NCI-H526 treated with DMSO at 0.1 percent for 48 hours (cell line): Measurements from ENCODE around the gene MOAP1.
"Not testable (repeated sequence)": the region's sequence is repeated elsewhere in the genome, so short reads cannot be mapped to it uniquely, and the experiment has no call there.

Source experiments
- DNase-seq: peaks from one replicate; lab custom pipeline; 2025; lab: John Stamatoyannopoulos, UW

The MOAP1 gene

DNA sequence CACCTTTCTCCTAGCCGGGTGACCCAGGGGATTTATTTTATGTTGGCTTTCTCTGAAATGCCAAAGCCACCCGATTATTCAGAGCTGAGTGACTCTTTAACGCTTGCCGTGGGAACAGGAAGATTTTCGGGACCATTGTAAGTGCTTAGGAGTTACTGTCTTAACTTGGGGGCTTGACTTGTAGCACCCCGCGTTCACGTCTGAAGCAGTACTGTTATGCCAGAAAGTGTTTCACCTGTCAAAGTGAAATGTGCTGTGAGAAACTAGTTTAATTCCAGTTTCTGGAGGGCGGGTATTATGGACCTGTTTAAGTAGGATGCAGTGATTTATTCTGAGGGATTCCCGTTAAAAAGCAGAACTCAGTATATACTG is 638 bp upstream of the MOAP1 start:
- DNase-seq, result no peak

DNA sequence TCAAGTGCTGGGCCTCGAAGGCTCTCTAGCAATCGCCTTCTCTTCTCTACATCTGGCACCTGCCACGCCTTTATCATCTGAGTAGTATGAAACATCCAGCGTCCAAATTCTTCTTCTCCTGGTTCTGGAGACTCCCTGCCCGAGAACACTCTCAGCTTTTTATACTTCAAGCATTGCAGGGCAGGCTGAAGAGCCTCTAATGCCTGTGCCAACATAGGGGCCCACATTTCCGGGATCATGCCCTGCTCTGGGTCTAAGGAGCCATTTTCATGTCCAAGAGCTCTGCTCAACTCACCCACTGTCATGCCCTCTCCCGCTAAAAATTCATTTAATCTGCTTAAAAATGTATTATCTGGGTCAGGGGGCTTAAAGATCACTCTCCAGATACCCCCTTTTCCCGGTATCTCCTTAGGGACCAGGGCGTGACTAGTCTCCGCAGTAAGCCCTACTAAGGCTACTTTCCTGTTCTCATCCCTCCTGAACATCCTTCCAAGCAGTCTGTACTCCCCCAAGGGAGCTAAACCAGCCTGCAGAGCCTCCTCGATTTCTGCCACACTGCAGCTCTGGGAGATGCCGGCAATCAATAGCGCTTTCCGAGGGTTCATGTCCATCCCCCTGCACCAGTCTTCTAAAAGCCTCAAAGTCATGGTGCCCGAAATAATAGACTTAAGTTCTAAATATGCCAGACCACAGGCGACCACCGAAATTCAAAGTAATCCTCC is 940 bp downstream of the MOAP1 start:
- no peak for DNase-seq

DNA sequence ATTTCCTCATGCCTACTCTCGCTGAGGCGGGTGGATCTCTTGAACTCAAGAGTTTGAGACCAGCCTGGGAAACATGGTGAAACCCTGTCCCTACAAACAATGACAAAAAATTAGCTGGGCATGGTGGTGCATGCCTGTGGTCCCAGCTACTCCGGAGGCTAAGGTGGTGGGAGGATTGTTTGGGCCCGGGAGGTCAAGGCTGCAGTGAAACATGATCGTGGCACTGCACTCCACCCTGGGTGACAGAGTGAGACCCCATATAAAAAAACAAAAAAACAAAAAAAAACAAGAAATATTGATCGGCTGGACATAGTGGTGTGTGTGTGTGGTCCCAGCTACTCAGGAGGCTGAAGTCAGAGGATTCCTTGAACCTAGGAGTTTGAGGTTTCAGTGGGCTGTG is 9.2 kb downstream of the MOAP1 start:
- DNase-seq, result no peak

DNA sequence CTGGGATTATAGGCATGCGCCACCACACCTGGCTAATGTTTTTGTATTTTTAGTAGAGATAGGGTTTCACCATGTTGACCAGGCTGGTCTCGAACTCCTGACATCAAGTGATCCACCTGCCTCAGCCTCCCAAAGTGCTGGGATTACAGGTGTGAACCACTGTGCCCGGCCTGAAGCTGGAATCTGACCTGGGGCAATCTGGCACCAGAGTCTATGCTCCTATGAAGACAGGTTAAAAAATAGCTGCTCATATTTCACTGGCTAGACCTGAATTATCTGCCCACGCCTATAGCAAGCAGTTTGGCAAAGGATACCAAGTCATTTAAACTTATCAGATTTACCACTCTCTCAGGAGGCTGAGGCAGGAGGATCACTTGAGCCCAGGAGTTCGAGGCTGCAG is 10.0 kb downstream of the MOAP1 start:
- DNase-seq, result not testable (repeated sequence)

- DNase-seq, result no peak
Measured at GRCh38 chr14:93173943-93174395, 10.7 kb downstream of the MOAP1 start.

DNA sequence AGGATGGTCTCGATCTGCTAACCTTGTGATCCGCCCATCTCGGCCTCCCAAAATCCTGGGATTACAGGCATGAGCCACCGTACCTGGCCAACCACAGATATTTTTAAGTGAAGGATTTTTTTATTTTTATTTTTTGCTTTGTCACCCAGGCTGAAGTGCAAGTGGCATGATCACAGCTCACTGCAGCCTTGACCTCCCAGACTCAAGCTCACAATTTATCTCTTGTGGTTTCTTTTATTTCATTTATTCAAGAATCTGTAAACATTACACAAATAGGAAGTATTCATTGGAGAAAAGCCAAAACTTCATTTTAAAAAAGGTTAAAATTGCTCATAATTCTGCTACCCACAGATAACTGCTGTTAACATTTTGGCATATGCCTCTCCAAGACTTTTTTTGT is 13.3 kb downstream of the MOAP1 start:
- no peak for DNase-seq

- DNase-seq, result not testable (repeated sequence)
Measured at GRCh38 chr14:93170141-93170540, 14.6 kb downstream of the MOAP1 start.

DNA sequence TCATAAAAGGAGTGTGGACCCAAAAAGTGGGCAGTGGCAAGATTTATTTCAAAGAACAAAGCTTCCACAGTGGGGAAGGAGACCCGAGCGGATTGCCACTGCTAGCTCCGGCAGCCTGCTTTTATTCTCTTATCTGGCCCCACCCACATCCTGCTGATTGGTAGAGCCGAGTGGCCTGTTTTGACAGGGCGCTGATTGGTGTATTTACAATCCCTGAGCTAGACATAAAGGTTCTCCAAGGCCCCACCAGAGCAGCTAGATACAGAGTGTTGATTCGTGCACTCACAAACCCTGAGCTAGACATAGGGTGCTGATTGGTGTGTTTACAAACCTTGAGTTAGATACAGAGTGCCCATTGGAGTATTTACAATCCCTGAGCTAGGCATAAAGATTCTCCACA is 15.1 kb downstream of the MOAP1 start:
- not testable (repeated sequence) for DNase-seq

DNA sequence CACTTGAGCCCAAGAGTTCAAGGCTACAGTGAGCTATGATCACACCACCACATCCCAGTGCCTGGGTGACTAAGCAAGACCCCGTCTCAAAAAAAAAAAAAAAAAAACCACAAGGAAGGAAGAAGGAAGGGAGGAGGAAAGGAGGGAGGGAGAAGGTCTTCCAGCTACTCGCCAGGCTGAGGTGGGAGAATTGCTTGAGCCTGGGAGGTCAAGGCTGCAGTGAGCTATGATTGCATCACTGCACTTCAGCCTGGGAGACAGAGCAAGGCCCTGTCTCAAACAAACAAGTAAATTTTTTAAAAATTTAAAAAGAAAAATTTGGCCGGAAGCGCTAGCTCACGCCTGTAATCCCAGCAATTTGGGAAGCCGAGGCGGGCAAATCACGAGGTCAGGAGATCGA is 16.1 kb downstream of the MOAP1 start:
- DNase-seq, result not testable (repeated sequence)

GRCh38 chr14:93165271-93166265 is 19.1 kb downstream of the MOAP1 start:
- not testable (repeated sequence) for DNase-seq

- no peak for DNase-seq
Measured at GRCh38 chr14:93163564-93163963, 21.1 kb downstream of the MOAP1 start.

DNA sequence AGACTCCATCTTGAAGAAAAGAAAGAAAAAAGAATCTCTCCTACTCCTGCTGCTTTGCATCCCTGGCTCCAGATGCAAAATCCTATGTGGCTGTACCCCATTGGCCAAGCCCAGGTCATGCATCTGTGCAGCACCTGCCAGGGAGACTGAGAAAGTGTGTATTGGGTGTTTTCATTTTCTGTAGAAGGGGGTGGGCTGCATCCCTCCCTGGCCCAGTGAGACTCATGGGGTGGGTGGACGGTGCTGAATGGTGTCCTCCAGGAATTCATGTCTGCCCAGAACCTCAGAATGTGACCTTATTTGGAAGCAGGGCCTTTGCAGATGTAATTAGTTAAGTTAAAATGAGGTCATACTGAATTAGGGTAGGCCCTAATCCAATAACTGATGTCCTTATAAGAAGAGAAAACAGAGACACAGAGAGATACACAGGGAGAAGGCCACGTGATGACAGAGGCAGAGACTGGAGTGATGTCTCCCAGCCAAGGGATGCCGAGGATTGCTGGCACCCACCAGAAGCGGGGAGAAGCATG is 23.2 kb downstream of the MOAP1 start:
- DNase-seq, result no peak

DNA sequence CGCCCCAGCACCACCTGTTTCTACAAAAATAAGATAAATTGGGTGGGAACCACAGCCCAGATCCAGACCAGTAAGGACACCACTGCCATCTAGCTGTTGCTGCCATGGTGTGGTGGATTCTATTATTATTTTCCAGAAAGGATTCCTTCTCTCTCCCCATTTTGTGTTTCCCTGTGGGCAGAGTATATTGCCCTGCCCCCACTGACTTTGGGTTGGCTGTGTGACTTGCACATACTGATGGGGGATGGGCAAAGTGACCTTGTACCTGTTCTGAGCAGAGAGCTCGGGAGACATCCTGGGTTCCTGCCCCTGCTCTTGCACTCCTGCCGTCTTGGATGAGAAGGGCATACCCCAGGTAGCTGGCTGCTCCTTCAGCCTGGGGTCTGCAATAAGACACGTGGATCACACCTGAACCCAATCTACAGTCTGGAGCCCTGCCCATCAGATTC is 24.3 kb downstream of the MOAP1 start:
- DNase-seq, result no peak

GRCh38 chr14:93159625-93160352 is 24.9 kb downstream of the MOAP1 start:
- not testable (repeated sequence) for DNase-seq

- not testable (repeated sequence) for DNase-seq
Measured at GRCh38 chr14:93158349-93158748, 26.3 kb downstream of the MOAP1 start.

DNA sequence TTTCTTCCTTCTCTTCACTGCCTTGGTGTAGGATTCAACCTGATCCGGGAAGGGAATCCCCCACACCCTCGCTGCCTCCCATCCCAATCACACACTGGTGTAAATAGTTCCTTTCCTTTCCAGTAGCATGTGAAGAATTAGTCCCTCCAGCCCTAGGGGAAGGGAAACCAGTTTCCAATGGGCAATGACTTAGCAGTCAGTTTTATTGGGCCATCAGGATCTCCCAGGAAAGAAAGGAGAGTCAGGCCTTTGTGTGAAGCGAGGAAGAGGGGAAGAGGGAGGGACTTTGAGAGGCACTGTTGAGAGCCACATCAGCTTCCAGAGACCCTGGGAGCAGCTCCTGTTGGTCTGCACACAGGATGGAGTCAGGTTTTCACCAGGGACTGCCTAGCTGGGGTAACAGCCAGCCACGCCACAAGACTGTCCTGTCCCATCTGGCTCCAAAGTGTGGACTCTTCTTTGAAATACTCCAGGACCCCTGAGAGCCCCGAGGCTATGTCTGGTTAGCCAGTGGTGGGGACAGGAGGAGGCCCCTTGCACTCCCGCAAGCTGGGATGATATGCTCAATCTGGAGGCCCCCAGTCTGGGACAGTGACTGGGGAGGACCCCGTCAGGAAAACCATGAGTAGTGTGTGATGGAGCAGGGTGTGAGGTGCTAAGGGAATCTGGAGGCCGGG is 27.9 kb downstream of the MOAP1 start:
- no peak for DNase-seq

DNA sequence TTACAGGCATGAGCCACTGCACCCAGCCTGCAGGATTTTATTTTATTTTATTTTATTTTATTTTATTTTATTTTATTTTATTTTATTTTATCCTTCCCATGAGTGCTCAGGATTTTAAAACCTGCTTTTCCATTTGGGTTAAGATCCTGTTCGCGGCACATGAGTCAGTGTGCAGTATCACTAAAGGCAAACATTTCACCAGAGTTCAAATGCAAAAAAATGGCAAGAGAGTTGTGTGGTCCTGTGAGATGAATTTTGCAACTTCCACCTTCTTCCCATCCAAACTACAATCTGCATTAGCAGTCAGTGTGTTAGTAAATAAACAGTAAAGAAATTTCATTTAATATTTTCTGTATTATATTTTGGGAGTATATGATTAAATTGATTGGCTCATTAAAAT is 29.0 kb downstream of the MOAP1 start:
- no peak for DNase-seq

GRCh38 chr14:93153121-93153520 is 31.6 kb downstream of the MOAP1 start:
- no peak for DNase-seq

GRCh38 chr14:93150227-93151208 is 34.2 kb downstream of the MOAP1 start:
- DNase-seq, result no peak

GRCh38 chr14:93148979-93149378 is 35.7 kb downstream of the MOAP1 start:
- no peak for DNase-seq
